Measurements from ENCODE around the gene ALOXE3.

Gene ALOXE3

GRCh38 chr17:8119581-8120519, 1.5 kb upstream of the ALOXE3 start:
- peak; percentile 86 for DNase-seq (ENCODE audit: low read depth)
- peak overlapping the region; percentile 72 for H3K4me3 ChIP-seq (ENCODE audit: low read depth, low read length)
- TF ChIP-seq MAX (IDR thresholded peaks at IDR 0.05; ENCODE audit: low read depth, low read length) (peak; percentile 64; the same call in 1 of the 2 replicates), CTCF (IDR thresholded peaks at IDR 0.05; ENCODE audit: low read depth, low read length) (no peak), MYC (IDR thresholded peaks at IDR 0.05; ENCODE audit: low read depth, low read length) (peak; percentile 79), POLR2A (IDR thresholded peaks at IDR 0.05; ENCODE audit: extremely low read depth, insufficient read length) (no peak)

GRCh38 chr17:8118769-8119580, 661 bp upstream of the ALOXE3 start:
- peak overlapping the region; percentile 72 for H3K4me3 ChIP-seq (ENCODE audit: low read depth, low read length)
- peak; percentile 77 for DNase-seq (ENCODE audit: low read depth)
- no peak for TF ChIP-seq MAX (IDR thresholded peaks at IDR 0.05; ENCODE audit: low read depth, low read length)
- no peak for TF ChIP-seq POLR2A (IDR thresholded peaks at IDR 0.05; ENCODE audit: extremely low read depth, insufficient read length)
- TF ChIP-seq CTCF (IDR thresholded peaks at IDR 0.05; ENCODE audit: low read depth, low read length): peak; percentile 58
- no peak for TF ChIP-seq MYC (IDR thresholded peaks at IDR 0.05; ENCODE audit: low read depth, low read length)

- peak; percentile 40 for DNase-seq (ENCODE audit: low read depth)
- H3K4me3 ChIP-seq (ENCODE audit: low read depth, low read length): no peak overlapping the region
- TF ChIP-seq POLR2A (IDR thresholded peaks at IDR 0.05; ENCODE audit: extremely low read depth, insufficient read length) (no peak), MYC (IDR thresholded peaks at IDR 0.05; ENCODE audit: low read depth, low read length) (no peak), CTCF (IDR thresholded peaks at IDR 0.05; ENCODE audit: low read depth, low read length) (no peak), MAX (IDR thresholded peaks at IDR 0.05; ENCODE audit: low read depth, low read length) (no peak)
Observed at GRCh38 chr17:8117367-8117979, 841 bp downstream of the ALOXE3 start.

GRCh38 chr17:8116776-8117175, 1.5 kb downstream of the ALOXE3 start:
- no peak overlapping the region for H3K4me3 ChIP-seq (ENCODE audit: low read depth, low read length)
- DNase-seq (ENCODE audit: low read depth): no peak

More at GRCh38 chr17:8116776-8117175, 1.5 kb downstream of the ALOXE3 start:
- no peak for TF ChIP-seq CTCF (IDR thresholded peaks at IDR 0.05; ENCODE audit: low read depth, low read length)
- TF ChIP-seq MAX (IDR thresholded peaks at IDR 0.05; ENCODE audit: low read depth, low read length): no peak
- no peak for TF ChIP-seq POLR2A (IDR thresholded peaks at IDR 0.05; ENCODE audit: extremely low read depth, insufficient read length)
- no peak for TF ChIP-seq MYC (IDR thresholded peaks at IDR 0.05; ENCODE audit: low read depth, low read length)
